IPS-20b (cell line): ENCODE measurements around the gene MGAT3.

Experiments
- H3K27ac ChIP-seq: one replicate; pipeline ENCODE4 v1.5.1; 2013; ENCODE audit warnings: low read length
- H3K27me3 ChIP-seq: 2 replicates; pipeline ENCODE4 v1.6.1; 2013; ENCODE audit warnings: mild to moderate bottlenecking, low read length, inconsistent platforms; ENCODE audit not compliant: insufficient read depth
- H3K36me3 ChIP-seq: 2 replicates; pipeline ENCODE4 v1.6.1; 2013; ENCODE audit warnings: low read depth, mild to moderate bottlenecking, inconsistent platforms, low read length, moderate library complexity; ENCODE audit not compliant: insufficient read depth
- H3K4me1 ChIP-seq: 2 replicates; pipeline ENCODE4 v1.6.1; 2013; ENCODE audit warnings: mild to moderate bottlenecking, control low read depth, inconsistent platforms, low read length, moderate library complexity; ENCODE audit not compliant: insufficient read depth
- H3K4me3 ChIP-seq: 2 replicates; pipeline ENCODE4 v1.5.1; 2013; ENCODE audit warnings: mild to moderate bottlenecking, low read length, inconsistent platforms
- H3K9ac ChIP-seq: 2 replicates; pipeline ENCODE4 v1.6.1; 2013; ENCODE audit warnings: low read depth, mild to moderate bottlenecking, inconsistent platforms, low read length, moderate library complexity
- H3K9me3 ChIP-seq: 2 replicates; pipeline ENCODE4 v1.6.1; 2013; ENCODE audit warnings: mild to moderate bottlenecking, low read depth, low read length, inconsistent platforms; ENCODE audit not compliant: insufficient read depth

The MGAT3 gene

GRCh38 chr22:39530116-39530515 lies 73.3 kb downstream of the MGAT3 start:
- Histone ChIP-seq H3K27me3 (no peaks in the 10 kb centered on the region), H3K27ac (no peak overlapping the region), H3K4me3 (no peak overlapping the region), H3K36me3 (peaks cover 43% of the 10 kb centered on the region), H3K4me1 (peaks cover 22% of the 10 kb centered on the region), H3K9me3 (no peaks in the 10 kb centered on the region), H3K9ac (no peak overlapping the region)

- H3K9ac ChIP-seq, result no peak overlapping the region
Measured at GRCh38 chr22:39530692-39531331, 74.0 kb downstream of the MGAT3 start.

GRCh38 chr22:39532215-39533073 lies 75.6 kb downstream of the MGAT3 start, which contains the start of gene RPS19BP1:
TSS of gene RPS19BP1 (minus strand) at chr22:39532748. CDS start at chr22:39532738, 10 bp downstream.
- H3K27ac ChIP-seq, result peak within 1 kb of the TSS; percentile 55
- H3K4me3 ChIP-seq, result peak within 1 kb of the TSS; percentile 99
- peaks cover 28% of the 10 kb centered on the region for H3K4me1 ChIP-seq

More at GRCh38 chr22:39530692-39531331, 74.0 kb downstream of the MGAT3 start:
- Histone ChIP-seq H3K27me3 (no peaks in the 10 kb centered on the region), H3K4me1 (peaks cover 27% of the 10 kb centered on the region), H3K9me3 (no peaks in the 10 kb centered on the region), H3K27ac (no peak overlapping the region), H3K4me3 (0 out of 2 replicates have a peak overlapping the region, but pooled peaks have one; percentile 23), H3K36me3 (peaks cover 39% of the 10 kb centered on the region)

GRCh38 chr22:39534092-39534506 lies 77.3 kb downstream of the MGAT3 start:
- Histone ChIP-seq H3K27me3 (no peaks in the 10 kb centered on the region), H3K4me3 (peak overlapping the region; percentile 59; the same call in 1 of the 2 replicates), H3K9me3 (no peaks in the 10 kb centered on the region), H3K27ac (no peak overlapping the region), H3K4me1 (peaks cover 35% of the 10 kb centered on the region), H3K9ac (peak overlapping the region; percentile 49; the same call in 1 of the 2 replicates), H3K36me3 (peaks cover 22% of the 10 kb centered on the region)

More at GRCh38 chr22:39532215-39533073, 75.6 kb downstream of the MGAT3 start, which contains the start of gene RPS19BP1:
- Histone ChIP-seq H3K36me3 (peaks cover 38% of the 10 kb centered on the region), H3K27me3 (no peaks in the 10 kb centered on the region), H3K9me3 (no peaks in the 10 kb centered on the region), H3K9ac (peak within 1 kb of the TSS; percentile 97; the same call in 1 of the 2 replicates)

GRCh38 chr22:39534591-39535356 lies 78.0 kb downstream of the MGAT3 start:
- Histone ChIP-seq H3K4me3 (peak overlapping the region; percentile 59; the same call in 1 of the 2 replicates), H3K27ac (no peak overlapping the region), H3K27me3 (no peaks in the 10 kb centered on the region), H3K9ac (peak overlapping the region; percentile 49; the same call in 1 of the 2 replicates), H3K36me3 (peaks cover 17% of the 10 kb centered on the region), H3K9me3 (no peaks in the 10 kb centered on the region), H3K4me1 (peaks cover 35% of the 10 kb centered on the region)

GRCh38 chr22:39535357-39535725 lies 78.5 kb downstream of the MGAT3 start:
- Histone ChIP-seq H3K27me3 (no peaks in the 10 kb centered on the region), H3K4me1 (peaks cover 35% of the 10 kb centered on the region), H3K36me3 (peaks cover 12% of the 10 kb centered on the region), H3K27ac (no peak overlapping the region), H3K9me3 (no peaks in the 10 kb centered on the region), H3K9ac (no peak overlapping the region), H3K4me3 (peak overlapping the region; percentile 59; the same call in 1 of the 2 replicates)

GRCh38 chr22:39535831-39536449 lies 79.1 kb downstream of the MGAT3 start:
- Histone ChIP-seq H3K27ac (no peak overlapping the region), H3K4me1 (peaks cover 34% of the 10 kb centered on the region), H3K27me3 (no peaks in the 10 kb centered on the region), H3K36me3 (peaks cover 6% of the 10 kb centered on the region), H3K4me3 (no peak overlapping the region), H3K9me3 (no peaks in the 10 kb centered on the region), H3K9ac (no peak overlapping the region)

GRCh38 chr22:39536711-39537110 lies 79.9 kb downstream of the MGAT3 start:
- no peak overlapping the region for H3K9ac ChIP-seq
- H3K4me1 ChIP-seq, result peaks cover 27% of the 10 kb centered on the region
- H3K4me3 ChIP-seq, result no peak overlapping the region
- H3K36me3 ChIP-seq, result no peaks in the 10 kb centered on the region
- H3K9me3 ChIP-seq, result no peaks in the 10 kb centered on the region
- H3K27ac ChIP-seq, result no peak overlapping the region
- H3K27me3 ChIP-seq, result no peaks in the 10 kb centered on the region

GRCh38 chr22:39537975-39538374 lies 81.2 kb downstream of the MGAT3 start:
- peaks cover 23% of the 10 kb centered on the region; the same call in 1 of the 2 replicates for H3K4me1 ChIP-seq
- H3K27me3 ChIP-seq, result no peaks in the 10 kb centered on the region
- H3K36me3 ChIP-seq, result no peaks in the 10 kb centered on the region
- H3K4me3 ChIP-seq, result no peak overlapping the region
- H3K9ac ChIP-seq, result no peak overlapping the region
- H3K27ac ChIP-seq, result no peak overlapping the region
- no peaks in the 10 kb centered on the region for H3K9me3 ChIP-seq
